ENCODE measurements around the gene HIBADH. TPM values are rescaled to one million over a fixed set of nuclear protein-coding genes. Genes with fewer than 3 reads are reported as not detected.
"Not testable (repeated sequence)": the region's sequence is repeated elsewhere in the genome, so short reads cannot be mapped to it uniquely, and the experiment has no call there.

Gene HIBADH
- total RNA-seq, 1 donor from 2014 or later = 15.4 TPM

DNA sequence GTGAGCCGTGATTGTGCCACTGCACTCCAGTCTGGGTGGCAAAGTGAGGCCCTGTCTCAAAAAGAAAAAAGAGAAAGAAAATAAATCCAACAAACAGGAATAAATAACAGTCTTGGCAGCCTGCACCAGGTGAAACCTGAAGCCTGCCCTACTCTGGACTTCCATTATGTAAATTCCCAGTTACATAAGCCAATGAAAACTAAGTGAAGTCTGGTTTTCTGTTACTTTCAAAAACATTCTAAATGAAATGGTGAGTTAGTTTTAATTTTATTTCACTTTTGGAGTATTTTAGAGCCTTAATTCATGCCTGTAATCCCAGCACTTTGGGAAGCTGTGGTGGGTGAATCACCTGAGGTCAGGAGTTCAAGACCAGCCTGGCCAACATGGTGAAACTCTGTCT, 22.5 kb upstream of the HIBADH start:
- Mint-ChIP-seq H3K4me1 (ENCODE audit: unreplicated experiment) (no peaks in the 10 kb centered on the region), H3K27ac (ENCODE audit: unreplicated experiment) (no peak overlapping the region), H3K9me3 (ENCODE audit: unreplicated experiment) (no peaks in the 10 kb centered on the region), H3K27me3 (ENCODE audit: unreplicated experiment) (peaks cover 2% of the 10 kb centered on the region), H3K4me3 (ENCODE audit: unreplicated experiment) (no peak overlapping the region), H3K36me3 (ENCODE audit: low read depth, unreplicated experiment) (no peaks in the 10 kb centered on the region)
- TF ChIP-seq, protein P1, sequence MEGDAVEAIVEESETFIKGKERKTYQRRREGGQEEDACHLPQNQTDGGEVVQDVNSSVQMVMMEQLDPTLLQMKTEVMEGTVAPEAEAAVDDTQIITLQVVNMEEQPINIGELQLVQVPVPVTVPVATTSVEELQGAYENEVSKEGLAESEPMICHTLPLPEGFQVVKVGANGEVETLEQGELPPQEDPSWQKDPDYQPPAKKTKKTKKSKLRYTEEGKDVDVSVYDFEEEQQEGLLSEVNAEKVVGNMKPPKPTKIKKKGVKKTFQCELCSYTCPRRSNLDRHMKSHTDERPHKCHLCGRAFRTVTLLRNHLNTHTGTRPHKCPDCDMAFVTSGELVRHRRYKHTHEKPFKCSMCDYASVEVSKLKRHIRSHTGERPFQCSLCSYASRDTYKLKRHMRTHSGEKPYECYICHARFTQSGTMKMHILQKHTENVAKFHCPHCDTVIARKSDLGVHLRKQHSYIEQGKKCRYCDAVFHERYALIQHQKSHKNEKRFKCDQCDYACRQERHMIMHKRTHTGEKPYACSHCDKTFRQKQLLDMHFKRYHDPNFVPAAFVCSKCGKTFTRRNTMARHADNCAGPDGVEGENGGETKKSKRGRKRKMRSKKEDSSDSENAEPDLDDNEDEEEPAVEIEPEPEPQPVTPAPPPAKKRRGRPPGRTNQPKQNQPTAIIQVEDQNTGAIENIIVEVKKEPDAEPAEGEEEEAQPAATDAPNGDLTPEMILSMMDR (IDR thresholded peaks at IDR 0.05; ENCODE audit: unreplicated experiment) = no peak
- DNase-seq (ENCODE audit: low spot score) = no peak

DNA sequence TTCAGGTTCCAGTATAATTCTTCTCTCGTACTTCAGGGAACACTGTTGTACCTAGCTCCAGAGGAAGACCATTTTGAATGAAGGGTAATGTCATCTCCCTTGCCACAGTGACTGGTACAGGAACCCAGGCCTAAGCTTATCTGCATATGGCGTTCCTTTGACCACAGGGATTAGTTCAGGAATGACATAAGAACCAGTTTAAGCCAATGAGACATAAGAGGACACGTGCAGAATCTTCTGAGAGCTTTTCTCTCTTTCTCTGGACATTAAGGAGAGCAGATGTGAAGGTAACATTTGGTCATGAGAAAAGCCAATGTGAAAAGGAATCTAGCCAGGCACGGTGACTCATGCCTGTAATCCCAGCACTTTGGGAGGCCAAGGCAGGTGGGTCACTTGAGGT, 21.8 kb upstream of the HIBADH start:
- TF ChIP-seq, protein P1 (IDR thresholded peaks at IDR 0.05; ENCODE audit: unreplicated experiment) = no peak
- Mint-ChIP-seq H3K36me3 (ENCODE audit: low read depth, unreplicated experiment) (no peaks in the 10 kb centered on the region), H3K27me3 (ENCODE audit: unreplicated experiment) (peaks cover 2% of the 10 kb centered on the region), H3K9me3 (ENCODE audit: unreplicated experiment) (no peaks in the 10 kb centered on the region), H3K4me3 (ENCODE audit: unreplicated experiment) (no peak overlapping the region), H3K27ac (ENCODE audit: unreplicated experiment) (no peak overlapping the region), H3K4me1 (ENCODE audit: unreplicated experiment) (no peaks in the 10 kb centered on the region)
- DNase-seq (ENCODE audit: low spot score) = no peak

DNA sequence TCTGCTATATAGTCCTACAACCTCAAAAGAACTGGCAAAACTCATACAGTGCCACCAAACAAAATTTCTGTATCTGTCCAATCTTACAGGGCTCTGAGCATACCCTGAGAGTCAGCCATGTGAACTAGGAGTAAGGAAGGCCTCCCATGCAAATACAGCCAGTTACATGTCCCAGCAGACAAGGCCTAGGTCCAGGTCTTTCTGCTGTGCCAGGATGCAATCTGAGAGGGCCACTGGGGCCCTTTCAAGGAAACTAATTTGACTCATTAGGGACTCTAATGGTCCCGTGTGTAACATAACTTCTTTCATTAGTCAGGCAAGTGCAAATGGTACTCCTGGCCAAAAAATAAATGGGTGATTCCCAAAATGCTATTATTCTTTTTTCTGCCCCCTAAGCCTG, 17.9 kb upstream of the HIBADH start:
- TF ChIP-seq, protein P1 (IDR thresholded peaks at IDR 0.05; ENCODE audit: unreplicated experiment) = no peak
- Mint-ChIP-seq H3K4me3 (ENCODE audit: unreplicated experiment) (no peak overlapping the region), H3K27me3 (ENCODE audit: unreplicated experiment) (peaks cover 2% of the 10 kb centered on the region), H3K27ac (ENCODE audit: unreplicated experiment) (no peak overlapping the region), H3K36me3 (ENCODE audit: low read depth, unreplicated experiment) (no peaks in the 10 kb centered on the region), H3K4me1 (ENCODE audit: unreplicated experiment) (no peaks in the 10 kb centered on the region), H3K9me3 (ENCODE audit: unreplicated experiment) (no peaks in the 10 kb centered on the region)
- DNase-seq (ENCODE audit: low spot score) = no peak

DNA sequence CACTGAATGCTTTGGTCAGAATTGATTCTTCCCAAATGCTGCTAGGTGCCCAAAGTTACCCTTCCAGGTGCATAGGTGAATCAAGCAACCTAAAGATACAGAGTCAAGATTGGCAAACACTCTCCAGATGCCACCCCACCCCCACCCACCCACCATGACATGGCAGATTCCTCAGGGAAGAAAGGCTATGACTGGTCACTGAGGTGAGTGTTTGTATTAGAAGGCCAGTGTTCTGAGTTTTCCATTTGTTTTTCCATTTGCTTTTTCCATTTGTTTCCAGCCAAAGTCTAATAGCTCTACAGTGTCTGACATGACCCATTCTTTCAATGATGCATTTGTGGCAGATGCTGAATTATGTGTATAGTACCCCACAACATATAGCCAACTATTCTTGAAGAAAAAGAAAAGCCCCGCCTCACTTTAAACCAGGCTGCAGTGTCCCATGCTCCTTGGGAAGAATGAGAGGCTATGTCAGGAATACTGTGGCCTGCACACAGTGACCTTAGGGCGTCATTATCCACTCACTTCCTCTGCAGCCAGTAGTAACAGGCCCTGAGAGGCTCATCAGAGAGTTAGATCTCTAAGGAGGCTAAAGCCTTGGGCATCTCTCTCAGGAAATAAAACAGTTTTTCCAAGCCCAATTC, 16.1 kb upstream of the HIBADH start:
- Mint-ChIP-seq H3K9me3 (ENCODE audit: unreplicated experiment) (no peaks in the 10 kb centered on the region), H3K4me1 (ENCODE audit: unreplicated experiment) (no peaks in the 10 kb centered on the region), H3K36me3 (ENCODE audit: low read depth, unreplicated experiment) (no peaks in the 10 kb centered on the region), H3K27ac (ENCODE audit: unreplicated experiment) (no peak overlapping the region), H3K4me3 (ENCODE audit: unreplicated experiment) (no peak overlapping the region), H3K27me3 (ENCODE audit: unreplicated experiment) (peaks cover 2% of the 10 kb centered on the region)
- TF ChIP-seq, protein P1 (IDR thresholded peaks at IDR 0.05; ENCODE audit: unreplicated experiment) = no peak
- DNase-seq (ENCODE audit: low spot score) = no peak

DNA sequence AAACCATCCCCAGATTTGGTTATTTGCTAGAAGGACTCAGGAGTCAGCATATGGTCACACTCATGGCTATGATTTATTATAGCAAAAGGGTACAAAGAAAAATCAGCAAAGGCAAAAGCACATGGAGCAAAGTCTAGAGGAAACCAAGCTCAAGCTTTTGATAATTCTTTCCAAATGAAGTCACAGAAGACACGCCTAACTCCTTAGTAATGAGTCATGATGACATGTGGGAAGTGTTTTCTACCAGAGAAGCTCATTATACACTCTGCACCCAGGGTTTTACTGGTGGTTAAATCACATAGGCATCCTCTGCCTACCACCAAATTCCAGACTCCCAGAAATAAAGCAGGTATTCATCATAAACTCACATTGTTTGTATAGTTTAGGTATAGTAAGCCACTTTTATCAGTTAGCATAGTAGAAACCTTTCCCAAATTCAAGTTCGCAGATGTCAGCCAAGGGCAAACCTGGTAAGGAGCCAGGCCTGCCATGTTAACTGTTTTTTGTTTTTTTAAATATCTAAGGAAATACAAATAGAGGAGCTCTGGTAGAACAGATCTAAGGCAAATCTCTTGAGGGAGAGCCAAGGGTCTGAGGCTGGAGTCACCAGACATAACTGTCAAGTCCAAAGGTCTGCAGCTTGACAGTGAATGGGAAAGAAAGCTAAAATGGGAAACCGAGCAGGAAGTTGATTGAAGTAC, 15.4 kb upstream of the HIBADH start:
- Mint-ChIP-seq H3K9me3 (ENCODE audit: unreplicated experiment) (no peaks in the 10 kb centered on the region), H3K4me3 (ENCODE audit: unreplicated experiment) (no peak overlapping the region), H3K4me1 (ENCODE audit: unreplicated experiment) (no peaks in the 10 kb centered on the region), H3K27ac (ENCODE audit: unreplicated experiment) (no peak overlapping the region), H3K36me3 (ENCODE audit: low read depth, unreplicated experiment) (no peaks in the 10 kb centered on the region), H3K27me3 (ENCODE audit: unreplicated experiment) (no peaks in the 10 kb centered on the region)
- DNase-seq (ENCODE audit: low spot score) = no peak
- TF ChIP-seq, protein P1 (IDR thresholded peaks at IDR 0.05; ENCODE audit: unreplicated experiment) = no peak

DNA sequence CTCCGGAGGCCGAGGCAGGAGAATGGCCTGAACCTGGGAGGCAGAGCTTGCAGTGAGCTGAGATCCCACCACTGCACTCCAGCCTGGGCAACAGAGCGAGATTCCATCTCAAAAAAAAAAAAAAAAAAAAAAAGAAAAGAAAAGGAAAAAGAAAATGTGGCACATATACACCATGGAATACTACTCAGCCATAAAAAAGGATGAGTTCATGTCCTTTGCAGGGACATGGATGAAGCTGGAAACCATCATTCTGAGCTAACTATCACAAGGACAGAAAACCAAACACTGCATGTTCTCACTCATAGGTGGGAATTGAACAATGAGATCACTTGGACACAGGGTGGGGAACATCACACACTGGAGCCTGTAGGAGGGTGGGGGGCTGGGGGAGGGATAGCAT, 11.4 kb upstream of the HIBADH start:
- not testable (repeated sequence) for H3K9me3 Mint-ChIP-seq (ENCODE audit: unreplicated experiment); H3K27me3 Mint-ChIP-seq (ENCODE audit: unreplicated experiment); H3K36me3 Mint-ChIP-seq (ENCODE audit: low read depth, unreplicated experiment); DNase-seq (ENCODE audit: low spot score); H3K27ac Mint-ChIP-seq (ENCODE audit: unreplicated experiment); H3K4me3 Mint-ChIP-seq (ENCODE audit: unreplicated experiment); H3K4me1 Mint-ChIP-seq (ENCODE audit: unreplicated experiment)

Data from endothelial cell (in vitro differentiated cells).